ENCODE results near the gene NR5A2.

The NR5A2 gene

DNA sequence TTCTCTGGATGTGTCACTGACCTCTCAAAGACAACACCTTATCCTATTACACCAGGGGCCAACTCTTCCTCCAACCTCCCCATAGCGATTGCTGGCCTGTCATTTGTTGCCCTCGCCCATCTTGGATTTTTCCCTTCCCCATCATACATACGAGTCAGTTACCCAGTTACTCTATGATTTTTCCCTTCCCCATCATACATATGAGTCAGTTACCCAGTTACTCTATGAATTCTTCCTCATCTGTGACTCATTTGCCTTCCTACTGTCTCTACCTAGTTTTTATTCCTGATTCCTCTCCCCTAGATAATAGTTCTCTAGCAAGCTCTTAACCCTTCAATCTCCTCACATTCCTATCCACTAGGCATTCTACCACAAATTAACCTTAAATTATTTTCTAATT lies 178.8 kb downstream of the NR5A2 start:
- H3K27me3 ChIP-seq (ENCODE audit: insufficient read depth, insufficient read length), result no peaks in the 10 kb centered on the region
- no peak for DNase-seq (ENCODE audit: low read depth, low spot score)
- no peaks in the 10 kb centered on the region for H3K4me1 ChIP-seq (ENCODE audit: insufficient read depth, insufficient read length)
- no peaks in the 10 kb centered on the region for H3K9me3 ChIP-seq (ENCODE audit: insufficient read depth, low read length)
- no peak overlapping the region for H3K4me3 ChIP-seq (ENCODE audit: insufficient read length, low read depth)
- no peak overlapping the region for H3K9ac ChIP-seq (ENCODE audit: insufficient read length, low read depth)
- TF ChIP-seq ZNF274 (IDR thresholded peaks at IDR 0.05; ENCODE audit: low read depth, low read length), result no peak
- no peak for TF ChIP-seq YY1 (IDR thresholded peaks at IDR 0.05; ENCODE audit: insufficient read depth, insufficient read length)
- no peaks in the 10 kb centered on the region for H3K36me3 ChIP-seq (ENCODE audit: insufficient read depth, insufficient read length, low read length)

DNA sequence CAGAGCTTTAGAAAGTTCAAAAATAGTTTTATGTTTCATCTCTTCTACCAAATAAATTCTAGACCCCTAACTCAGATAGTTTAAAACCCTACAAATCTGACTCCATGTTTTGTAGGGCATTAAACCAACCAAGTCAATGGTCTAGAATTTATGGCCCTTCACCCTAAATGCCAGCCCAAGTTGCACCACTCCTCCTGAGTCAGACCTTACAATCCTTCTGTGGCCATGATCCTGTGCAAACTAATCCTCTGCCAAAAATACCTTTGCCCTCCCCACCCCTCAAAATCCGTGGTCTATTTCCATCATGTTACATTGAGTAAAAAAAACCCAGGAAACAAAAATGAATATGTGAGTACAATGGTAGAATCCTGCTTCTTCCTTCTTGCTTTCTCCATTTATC lies 179.3 kb downstream of the NR5A2 start:
- Histone ChIP-seq H3K27me3 (ENCODE audit: insufficient read depth, insufficient read length) (no peaks in the 10 kb centered on the region), H3K9me3 (ENCODE audit: insufficient read depth, low read length) (no peaks in the 10 kb centered on the region), H3K4me1 (ENCODE audit: insufficient read depth, insufficient read length) (no peaks in the 10 kb centered on the region), H3K4me3 (ENCODE audit: insufficient read length, low read depth) (no peak overlapping the region), H3K36me3 (ENCODE audit: insufficient read depth, insufficient read length, low read length) (no peaks in the 10 kb centered on the region), H3K9ac (ENCODE audit: insufficient read length, low read depth) (no peak overlapping the region)
- TF ChIP-seq ZNF274 (IDR thresholded peaks at IDR 0.05; ENCODE audit: low read depth, low read length), result no peak
- no peak for TF ChIP-seq SUZ12 (IDR thresholded peaks at IDR 0.05; ENCODE audit: extremely low read depth, insufficient read depth, insufficient read length)
- TF ChIP-seq YY1 (IDR thresholded peaks at IDR 0.05; ENCODE audit: insufficient read depth, insufficient read length), result no peak
- no peak for DNase-seq (ENCODE audit: low read depth, low spot score)

GRCh38 chr1:200207711-200208126 lies 180.2 kb downstream of the NR5A2 start:
- TF ChIP-seq YY1 (IDR thresholded peaks at IDR 0.05; ENCODE audit: insufficient read depth, insufficient read length), result no peak
- no peak for TF ChIP-seq SUZ12 (IDR thresholded peaks at IDR 0.05; ENCODE audit: extremely low read depth, insufficient read depth, insufficient read length)
- no peak for TF ChIP-seq ZNF274 (IDR thresholded peaks at IDR 0.05; ENCODE audit: low read depth, low read length)
- Histone ChIP-seq H3K4me1 (ENCODE audit: insufficient read depth, insufficient read length) (no peaks in the 10 kb centered on the region), H3K9me3 (ENCODE audit: insufficient read depth, low read length) (no peaks in the 10 kb centered on the region), H3K36me3 (ENCODE audit: insufficient read depth, insufficient read length, low read length) (no peaks in the 10 kb centered on the region), H3K27me3 (ENCODE audit: insufficient read depth, insufficient read length) (no peaks in the 10 kb centered on the region), H3K9ac (ENCODE audit: insufficient read length, low read depth) (no peak overlapping the region), H3K4me3 (ENCODE audit: insufficient read length, low read depth) (no peak overlapping the region)
- DNase-seq (ENCODE audit: low read depth, low spot score), result no peak

- no peaks in the 10 kb centered on the region for H3K4me1 ChIP-seq (ENCODE audit: insufficient read depth, insufficient read length)
- no peak for TF ChIP-seq ZNF274 (IDR thresholded peaks at IDR 0.05; ENCODE audit: low read depth, low read length)
- no peak for TF ChIP-seq YY1 (IDR thresholded peaks at IDR 0.05; ENCODE audit: insufficient read depth, insufficient read length)
- TF ChIP-seq SUZ12 (IDR thresholded peaks at IDR 0.05; ENCODE audit: extremely low read depth, insufficient read depth, insufficient read length), result no peak
- no peaks in the 10 kb centered on the region for H3K27me3 ChIP-seq (ENCODE audit: insufficient read depth, insufficient read length)
- peaks cover 10% of the 10 kb centered on the region; the same call in 1 of the 2 replicates for H3K9me3 ChIP-seq (ENCODE audit: insufficient read depth, low read length)
- no peak overlapping the region for H3K9ac ChIP-seq (ENCODE audit: insufficient read length, low read depth)
- no peaks in the 10 kb centered on the region for H3K36me3 ChIP-seq (ENCODE audit: insufficient read depth, insufficient read length, low read length)
- H3K4me3 ChIP-seq (ENCODE audit: insufficient read length, low read depth), result no peak overlapping the region
- no peak for DNase-seq (ENCODE audit: low read depth, low spot score)
These were observed 183.6 kb downstream of the NR5A2 start for GRCh38 chr1:200211157-200211556.

GRCh38 chr1:200213392-200213791 lies 185.9 kb downstream of the NR5A2 start:
- TF ChIP-seq SUZ12 (IDR thresholded peaks at IDR 0.05; ENCODE audit: extremely low read depth, insufficient read depth, insufficient read length) (no peak), YY1 (IDR thresholded peaks at IDR 0.05; ENCODE audit: insufficient read depth, insufficient read length) (no peak), ZNF274 (IDR thresholded peaks at IDR 0.05; ENCODE audit: low read depth, low read length) (no peak)

DNA sequence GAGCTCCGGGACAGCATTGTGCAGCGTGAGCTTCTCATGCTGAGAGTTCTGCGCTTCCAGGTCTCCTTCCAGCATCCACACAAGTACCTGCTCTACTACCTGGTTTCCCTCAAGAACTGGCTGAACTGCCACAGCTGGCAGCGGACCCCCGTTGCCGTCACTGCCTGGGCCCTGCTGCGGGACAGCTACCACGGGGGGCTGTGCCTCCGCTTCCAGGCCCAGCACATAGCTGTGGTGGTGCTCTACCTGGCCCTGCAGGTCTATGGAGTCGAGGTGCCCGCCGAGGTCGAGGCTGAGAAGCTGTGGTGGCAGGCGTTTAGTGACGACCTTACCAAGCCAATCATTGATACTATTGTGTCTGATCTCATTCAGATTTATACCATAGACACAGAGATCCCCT lies 186.4 kb downstream of the NR5A2 start:
- H3K9me3 ChIP-seq (ENCODE audit: insufficient read depth, low read length), result peaks cover 10% of the 10 kb centered on the region; the same call in 1 of the 2 replicates
- no peaks in the 10 kb centered on the region for H3K27me3 ChIP-seq (ENCODE audit: insufficient read depth, insufficient read length)
- H3K36me3 ChIP-seq (ENCODE audit: insufficient read depth, insufficient read length, low read length), result no peaks in the 10 kb centered on the region
- no peaks in the 10 kb centered on the region for H3K4me1 ChIP-seq (ENCODE audit: insufficient read depth, insufficient read length)
- DNase-seq (ENCODE audit: low read depth, low spot score), result no peak
- TF ChIP-seq YY1 (IDR thresholded peaks at IDR 0.05; ENCODE audit: insufficient read depth, insufficient read length) (no peak), ZNF274 (IDR thresholded peaks at IDR 0.05; ENCODE audit: low read depth, low read length) (no peak), SUZ12 (IDR thresholded peaks at IDR 0.05; ENCODE audit: extremely low read depth, insufficient read depth, insufficient read length) (no peak)
- no peak overlapping the region for H3K4me3 ChIP-seq (ENCODE audit: insufficient read length, low read depth)
- no peak overlapping the region for H3K9ac ChIP-seq (ENCODE audit: insufficient read length, low read depth)

More at GRCh38 chr1:200213392-200213791, 185.9 kb downstream of the NR5A2 start:
- Histone ChIP-seq H3K9ac (ENCODE audit: insufficient read length, low read depth) (no peak overlapping the region), H3K27me3 (ENCODE audit: insufficient read depth, insufficient read length) (no peaks in the 10 kb centered on the region), H3K4me3 (ENCODE audit: insufficient read length, low read depth) (no peak overlapping the region), H3K9me3 (ENCODE audit: insufficient read depth, low read length) (peaks cover 10% of the 10 kb centered on the region; the same call in 1 of the 2 replicates), H3K4me1 (ENCODE audit: insufficient read depth, insufficient read length) (no peaks in the 10 kb centered on the region), H3K36me3 (ENCODE audit: insufficient read depth, insufficient read length, low read length) (no peaks in the 10 kb centered on the region)
- DNase-seq (ENCODE audit: low read depth, low spot score), result no peak

DNA sequence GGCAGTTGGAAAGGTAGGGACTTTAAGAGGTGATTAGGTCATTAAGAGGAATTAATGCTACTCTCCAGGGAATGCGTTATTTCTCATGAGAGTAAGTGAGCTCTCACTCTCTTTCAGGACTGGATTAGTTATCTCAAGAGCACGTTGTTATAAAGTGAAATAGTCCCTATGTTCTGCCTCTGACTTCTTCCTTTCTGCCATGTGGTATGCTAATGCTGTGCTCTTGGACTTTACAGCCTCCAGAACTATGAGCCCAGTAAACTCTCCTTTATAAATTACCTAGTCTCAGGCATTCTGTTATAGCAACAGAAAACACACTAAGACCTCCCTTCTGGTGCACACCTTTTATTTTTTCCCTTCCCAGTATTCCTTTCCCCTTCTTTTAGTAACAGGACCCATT lies 187.8 kb downstream of the NR5A2 start:
- H3K9me3 ChIP-seq (ENCODE audit: insufficient read depth, low read length), result peaks cover 10% of the 10 kb centered on the region; the same call in 1 of the 2 replicates
- TF ChIP-seq SUZ12 (IDR thresholded peaks at IDR 0.05; ENCODE audit: extremely low read depth, insufficient read depth, insufficient read length) (no peak), ZNF274 (IDR thresholded peaks at IDR 0.05; ENCODE audit: low read depth, low read length) (no peak), YY1 (IDR thresholded peaks at IDR 0.05; ENCODE audit: insufficient read depth, insufficient read length) (no peak)
- H3K4me3 ChIP-seq (ENCODE audit: insufficient read length, low read depth), result no peak overlapping the region
- DNase-seq (ENCODE audit: low read depth, low spot score), result no peak
- H3K9ac ChIP-seq (ENCODE audit: insufficient read length, low read depth), result no peak overlapping the region
- H3K36me3 ChIP-seq (ENCODE audit: insufficient read depth, insufficient read length, low read length), result no peaks in the 10 kb centered on the region
- H3K4me1 ChIP-seq (ENCODE audit: insufficient read depth, insufficient read length), result no peaks in the 10 kb centered on the region
- H3K27me3 ChIP-seq (ENCODE audit: insufficient read depth, insufficient read length), result no peaks in the 10 kb centered on the region
